GM23338 (cell line): ENCODE measurements around the gene BICC1. TPM values are rescaled to one million over a fixed set of nuclear protein-coding genes. Genes with fewer than 3 reads are reported as not detected.

Experiments used
- ATAC-seq: fragments of 200-7000 bp; cut with Tn5 transposase; 3 replicates; pipeline ENCODE4 v1.9.1; 2020
- DNase-seq: peaks from one replicate; pipeline ENCODE4 v3.0.0-alpha.2; 2015; ENCODE audit warnings: low spot score
- H2AFZ ChIP-seq: fragments of 200-600 bp; sonication (generic); 2 replicates; pipeline ENCODE4 v1.8.0; 2016; ENCODE audit warnings: antibody characterized with exemption, mild to moderate bottlenecking, moderate library complexity
- H3F3A ChIP-seq: fragments of 200-600 bp; sonication (generic); replicated peaks from 2 replicates; pipeline ENCODE4 v1.8.0; 2017; ENCODE audit warnings: antibody characterized with exemption, mixed run types, low read depth
- H3K27ac ChIP-seq: fragments of 200-600 bp; sonication (generic); 2 replicates; pipeline ENCODE4 v1.6.1; 2016; ENCODE audit warnings: low read depth
- H3K27me3 ChIP-seq: fragments of 200-600 bp; sonication (generic); 2 replicates; pipeline ENCODE4 v1.8.0; 2016; ENCODE audit warnings: mild to moderate bottlenecking, mixed run types, moderate library complexity; ENCODE audit not compliant: insufficient read depth
- H3K36me3 ChIP-seq: fragments of 200-600 bp; sonication (generic); 2 replicates; pipeline ENCODE4 v1.8.0; 2016; ENCODE audit warnings: mild to moderate bottlenecking; ENCODE audit not compliant: insufficient read depth
- H3K4me1 ChIP-seq: fragments of 200-600 bp; sonication (generic); 2 replicates; pipeline ENCODE4 v1.8.0; 2016; ENCODE audit warnings: mild to moderate bottlenecking, moderate library complexity; ENCODE audit not compliant: insufficient read depth
- H3K4me2 ChIP-seq: fragments of 200-600 bp; sonication (generic); 2 replicates; pipeline ENCODE4 v1.7.1; 2017; ENCODE audit warnings: mixed run types
- H3K4me3 ChIP-seq: fragments of 200-600 bp; sonication (generic); 2 replicates; pipeline ENCODE4 v1.6.1; 2016; ENCODE audit warnings: mixed run types
- H3K79me2 ChIP-seq: fragments of 200-600 bp; sonication (generic); replicated peaks from 2 replicates; pipeline ENCODE4 v1.8.0; 2017; ENCODE audit warnings: mild to moderate bottlenecking; ENCODE audit not compliant: insufficient read depth
- H3K9me2 ChIP-seq: fragments of 200-600 bp; sonication (generic); 2 replicates; pipeline ENCODE4 v1.8.0; 2017; ENCODE audit not compliant: insufficient read depth
- H4K20me1 ChIP-seq: fragments of 200-600 bp; sonication (generic); replicated peaks from 2 replicates; pipeline ENCODE4 v1.8.0; 2017; ENCODE audit warnings: mild to moderate bottlenecking; ENCODE audit not compliant: insufficient read depth
- H3K27ac Mint-ChIP-seq: 2 replicates; pipeline ENCODE4 v1.8.0; 2020; ENCODE audit warnings: inconsistent platforms, mild to moderate bottlenecking, moderate library complexity, mixed read lengths
- H3K27me3 Mint-ChIP-seq: 3 replicates; pipeline ENCODE4 v1.8.0; 2022; ENCODE audit warnings: low read depth, mild to moderate bottlenecking, moderate library complexity, mixed read lengths, inconsistent platforms; ENCODE audit not compliant: insufficient read depth, poor library complexity
- H3K36me3 Mint-ChIP-seq: 3 replicates; pipeline ENCODE4 v1.8.0; 2021; ENCODE audit warnings: low read depth, mild to moderate bottlenecking, inconsistent platforms, moderate library complexity, mixed read lengths
- H3K4me1 Mint-ChIP-seq: 3 replicates; pipeline ENCODE4 v1.8.0; 2020; ENCODE audit warnings: mild to moderate bottlenecking, inconsistent platforms, mixed read lengths
- H3K4me3 Mint-ChIP-seq: 3 replicates; pipeline ENCODE4 v1.8.0; 2021; ENCODE audit warnings: moderate library complexity, mild to moderate bottlenecking, inconsistent platforms, mixed read lengths
- H3K9me3 Mint-ChIP-seq: 3 replicates; pipeline ENCODE4 v1.8.0; 2020; ENCODE audit warnings: moderate library complexity, mild to moderate bottlenecking, inconsistent platforms, mixed read lengths
- CREB1 ChIP-seq: fragments of 250-450 bp; sonication (Bioruptor Pico); IDR thresholded peaks from 2 replicates; pipeline ENCODE4 v1.5.0; 2020; ENCODE audit warnings: low read depth, mild to moderate bottlenecking, moderate library complexity
- EZH2 ChIP-seq: fragments of 200-600 bp; sonication (generic); IDR thresholded peaks from one replicate; pipeline ENCODE4 v1.8.0; 2017; ENCODE audit warnings: antibody characterized with exemption, mild to moderate bottlenecking, low read depth; ENCODE audit not compliant: unreplicated experiment
- EZH2phosphoT487 ChIP-seq: fragments of 200-600 bp; sonication (generic); IDR thresholded peaks from one replicate; pipeline ENCODE4 v1.8.1; 2018; ENCODE audit warnings: antibody characterized with exemption; ENCODE audit not compliant: unreplicated experiment
- JUNB ChIP-seq: IDR thresholded peaks from one replicate; pipeline ENCODE4 v1.6.1; 2016; ENCODE audit warnings: antibody characterized with exemption; ENCODE audit not compliant: unreplicated experiment
- NANOG ChIP-seq: IDR thresholded peaks from 2 replicates; pipeline ENCODE4 v1.6.1; 2016; ENCODE audit warnings: antibody characterized with exemption, borderline replicate concordance
- POLR2AphosphoS5 ChIP-seq: IDR thresholded peaks from 2 replicates; pipeline ENCODE4 v1.6.1; 2016; ENCODE audit warnings: antibody characterized with exemption, low read depth
- STAT1 ChIP-seq: IDR thresholded peaks from one replicate; pipeline ENCODE4 v1.6.1; 2016; ENCODE audit warnings: antibody characterized with exemption; ENCODE audit not compliant: unreplicated experiment
- ZNF114 ChIP-seq: fragments of 250-450 bp; sonication (Bioruptor Pico); IDR thresholded peaks from 2 replicates; pipeline ENCODE4 v1.5.0; 2020; ENCODE audit warnings: mild to moderate bottlenecking, moderate library complexity
- ZNF331 ChIP-seq: fragments of 250-450 bp; sonication (Bioruptor Pico); IDR thresholded peaks from 2 replicates; pipeline ENCODE4 v1.5.0; 2020; ENCODE audit warnings: low read depth, mild to moderate bottlenecking, moderate library complexity
- polyA plus RNA-seq: library from polyadenylated mRNA; unstranded; fragments of >200 nt; fragmentation: Nextera tagmentation; extraction: Ambion mirVana; gene quantifications from 2 replicates; pipeline ENCODE4 v1.2.1, GENCODE V29; 2016
- total RNA-seq: library from RNA; depleted of rRNA; stranded (reverse); fragments of >200 nt; shearing (Covaris generic); gene quantifications from 2 replicates; pipeline ENCODE4 v1.2.3, GENCODE V29; 2014
- TF ChIP-seq, protein P1 (sequence below): fragments of 250-450 bp; sonication (Bioruptor Pico); IDR thresholded peaks from 2 replicates; pipeline ENCODE4 v1.5.0; 2020; ENCODE audit warnings: mild to moderate bottlenecking, moderate library complexity
- TF ChIP-seq, protein P2 (sequence below), 2 experiments: fragments of 200-600 bp in 1 of 2; sonication (generic) in 1 of 2; conservative IDR thresholded peaks; 2 replicates each; pipeline versions ENCODE4 v1.5.1 to v1.6.1; 2016 to 2017; ENCODE audit warnings: antibody characterized with exemption in 2 of 2, low read depth in 2 of 2, mild to moderate bottlenecking in 2 of 2, moderate library complexity in 1 of 2
- TF ChIP-seq, protein P3 (sequence below): IDR thresholded peaks from 2 replicates; pipeline ENCODE4 v1.6.1; 2016; ENCODE audit warnings: antibody characterized with exemption
- TF ChIP-seq, protein P4 (sequence below): IDR thresholded peaks from one replicate; pipeline ENCODE4 v1.6.1; 2018; ENCODE audit warnings: antibody characterized with exemption; ENCODE audit not compliant: unreplicated experiment

The BICC1 gene
- total and polyA plus RNA-seq, 2 experiments from 2014 or later, result 1.3 to 2.2 TPM

DNA sequence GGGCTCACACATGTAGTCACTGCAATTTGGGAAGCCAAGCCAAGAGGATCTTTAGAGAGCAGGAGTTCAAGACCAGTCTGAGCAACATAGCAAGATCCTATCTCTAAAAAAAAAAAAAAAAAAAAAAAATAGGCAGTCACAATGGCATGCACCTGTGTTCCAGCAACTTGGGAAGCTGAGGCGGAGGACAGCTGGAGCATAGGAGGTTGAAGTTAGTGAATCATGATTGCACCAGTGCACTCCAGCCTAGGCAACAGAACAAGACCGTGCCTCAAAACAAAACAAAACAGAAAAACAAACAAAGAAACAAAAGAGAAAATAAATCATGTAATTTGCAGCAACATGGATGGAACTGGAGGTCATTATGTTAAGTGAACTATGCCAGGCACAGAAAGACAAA is 33.6 kb upstream of the BICC1 start:
- Histone ChIP-seq H3K27me3 (no peaks in the 10 kb centered on the region), H3F3A (no peaks in the 10 kb centered on the region), H2AFZ (no peak overlapping the region), H3K4me3 (no peak overlapping the region), H3K4me1 (peaks cover 24% of the 10 kb centered on the region), H3K9me2 (no peaks in the 10 kb centered on the region), H3K36me3 (no peaks in the 10 kb centered on the region), H3K27ac (no peak overlapping the region), H3K4me2 (no peak overlapping the region), H4K20me1 (no peaks in the 10 kb centered on the region), H3K79me2 (no peaks in the 10 kb centered on the region)
- no peak for ATAC-seq
- Mint-ChIP-seq H3K9me3 (no peaks in the 10 kb centered on the region), H3K27me3 (no peaks in the 10 kb centered on the region), H3K36me3 (no peaks in the 10 kb centered on the region), H3K27ac (no peak overlapping the region), H3K4me1 (peaks cover 28% of the 10 kb centered on the region), H3K4me3 (no peak overlapping the region)
- TF ChIP-seq, protein P1, sequence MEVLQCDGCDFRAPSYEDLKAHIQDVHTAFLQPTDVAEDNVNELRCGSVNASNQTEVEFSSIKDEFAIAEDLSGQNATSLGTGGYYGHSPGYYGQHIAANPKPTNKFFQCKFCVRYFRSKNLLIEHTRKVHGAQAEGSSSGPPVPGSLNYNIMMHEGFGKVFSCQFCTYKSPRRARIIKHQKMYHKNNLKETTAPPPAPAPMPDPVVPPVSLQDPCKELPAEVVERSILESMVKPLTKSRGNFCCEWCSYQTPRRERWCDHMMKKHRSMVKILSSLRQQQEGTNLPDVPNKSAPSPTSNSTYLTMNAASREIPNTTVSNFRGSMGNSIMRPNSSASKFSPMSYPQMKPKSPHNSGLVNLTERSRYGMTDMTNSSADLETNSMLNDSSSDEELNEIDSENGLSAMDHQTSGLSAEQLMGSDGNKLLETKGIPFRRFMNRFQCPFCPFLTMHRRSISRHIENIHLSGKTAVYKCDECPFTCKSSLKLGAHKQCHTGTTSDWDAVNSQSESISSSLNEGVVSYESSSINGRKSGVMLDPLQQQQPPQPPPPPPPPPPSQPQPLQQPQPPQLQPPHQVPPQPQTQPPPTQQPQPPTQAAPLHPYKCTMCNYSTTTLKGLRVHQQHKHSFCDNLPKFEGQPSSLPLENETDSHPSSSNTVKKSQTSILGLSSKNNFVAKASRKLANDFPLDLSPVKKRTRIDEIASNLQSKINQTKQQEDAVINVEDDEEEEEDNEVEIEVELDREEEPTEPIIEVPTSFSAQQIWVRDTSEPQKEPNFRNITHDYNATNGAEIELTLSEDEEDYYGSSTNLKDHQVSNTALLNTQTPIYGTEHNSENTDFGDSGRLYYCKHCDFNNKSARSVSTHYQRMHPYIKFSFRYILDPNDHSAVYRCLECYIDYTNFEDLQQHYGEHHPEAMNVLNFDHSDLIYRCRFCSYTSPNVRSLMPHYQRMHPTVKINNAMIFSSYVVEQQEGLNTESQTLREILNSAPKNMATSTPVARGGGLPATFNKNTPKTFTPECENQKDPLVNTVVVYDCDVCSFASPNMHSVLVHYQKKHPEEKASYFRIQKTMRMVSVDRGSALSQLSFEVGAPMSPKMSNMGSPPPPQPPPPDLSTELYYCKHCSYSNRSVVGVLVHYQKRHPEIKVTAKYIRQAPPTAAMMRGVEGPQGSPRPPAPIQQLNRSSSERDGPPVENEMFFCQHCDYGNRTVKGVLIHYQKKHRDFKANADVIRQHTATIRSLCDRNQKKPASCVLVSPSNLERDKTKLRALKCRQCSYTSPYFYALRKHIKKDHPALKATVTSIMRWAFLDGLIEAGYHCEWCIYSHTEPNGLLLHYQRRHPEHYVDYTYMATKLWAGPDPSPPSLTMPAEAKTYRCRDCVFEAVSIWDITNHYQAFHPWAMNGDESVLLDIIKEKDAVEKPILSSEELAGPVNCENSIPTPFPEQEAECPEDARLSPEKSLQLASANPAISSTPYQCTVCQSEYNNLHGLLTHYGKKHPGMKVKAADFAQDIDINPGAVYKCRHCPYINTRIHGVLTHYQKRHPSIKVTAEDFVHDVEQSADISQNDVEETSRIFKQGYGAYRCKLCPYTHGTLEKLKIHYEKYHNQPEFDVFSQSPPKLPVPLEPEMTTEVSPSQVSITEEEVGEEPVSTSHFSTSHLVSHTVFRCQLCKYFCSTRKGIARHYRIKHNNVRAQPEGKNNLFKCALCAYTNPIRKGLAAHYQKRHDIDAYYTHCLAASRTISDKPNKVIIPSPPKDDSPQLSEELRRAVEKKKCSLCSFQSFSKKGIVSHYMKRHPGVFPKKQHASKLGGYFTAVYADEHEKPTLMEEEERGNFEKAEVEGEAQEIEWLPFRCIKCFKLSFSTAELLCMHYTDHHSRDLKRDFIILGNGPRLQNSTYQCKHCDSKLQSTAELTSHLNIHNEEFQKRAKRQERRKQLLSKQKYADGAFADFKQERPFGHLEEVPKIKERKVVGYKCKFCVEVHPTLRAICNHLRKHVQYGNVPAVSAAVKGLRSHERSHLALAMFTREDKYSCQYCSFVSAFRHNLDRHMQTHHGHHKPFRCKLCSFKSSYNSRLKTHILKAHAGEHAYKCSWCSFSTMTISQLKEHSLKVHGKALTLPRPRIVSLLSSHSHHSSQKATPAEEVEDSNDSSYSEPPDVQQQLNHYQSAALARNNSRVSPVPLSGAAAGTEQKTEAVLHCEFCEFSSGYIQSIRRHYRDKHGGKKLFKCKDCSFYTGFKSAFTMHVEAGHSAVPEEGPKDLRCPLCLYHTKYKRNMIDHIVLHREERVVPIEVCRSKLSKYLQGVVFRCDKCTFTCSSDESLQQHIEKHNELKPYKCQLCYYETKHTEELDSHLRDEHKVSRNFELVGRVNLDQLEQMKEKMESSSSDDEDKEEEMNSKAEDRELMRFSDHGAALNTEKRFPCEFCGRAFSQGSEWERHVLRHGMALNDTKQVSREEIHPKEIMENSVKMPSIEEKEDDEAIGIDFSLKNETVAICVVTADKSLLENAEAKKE (CRISPR knock-in tag), result no peak
- no peak for TF ChIP-seq POLR2AphosphoS5
- no peak for TF ChIP-seq ZNF114 (CRISPR knock-in tag)
- TF ChIP-seq NANOG, result no peak
- TF ChIP-seq ZNF331 (CRISPR knock-in tag), result no peak
- TF ChIP-seq, protein P2, sequence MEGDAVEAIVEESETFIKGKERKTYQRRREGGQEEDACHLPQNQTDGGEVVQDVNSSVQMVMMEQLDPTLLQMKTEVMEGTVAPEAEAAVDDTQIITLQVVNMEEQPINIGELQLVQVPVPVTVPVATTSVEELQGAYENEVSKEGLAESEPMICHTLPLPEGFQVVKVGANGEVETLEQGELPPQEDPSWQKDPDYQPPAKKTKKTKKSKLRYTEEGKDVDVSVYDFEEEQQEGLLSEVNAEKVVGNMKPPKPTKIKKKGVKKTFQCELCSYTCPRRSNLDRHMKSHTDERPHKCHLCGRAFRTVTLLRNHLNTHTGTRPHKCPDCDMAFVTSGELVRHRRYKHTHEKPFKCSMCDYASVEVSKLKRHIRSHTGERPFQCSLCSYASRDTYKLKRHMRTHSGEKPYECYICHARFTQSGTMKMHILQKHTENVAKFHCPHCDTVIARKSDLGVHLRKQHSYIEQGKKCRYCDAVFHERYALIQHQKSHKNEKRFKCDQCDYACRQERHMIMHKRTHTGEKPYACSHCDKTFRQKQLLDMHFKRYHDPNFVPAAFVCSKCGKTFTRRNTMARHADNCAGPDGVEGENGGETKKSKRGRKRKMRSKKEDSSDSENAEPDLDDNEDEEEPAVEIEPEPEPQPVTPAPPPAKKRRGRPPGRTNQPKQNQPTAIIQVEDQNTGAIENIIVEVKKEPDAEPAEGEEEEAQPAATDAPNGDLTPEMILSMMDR (conservative IDR thresholded peaks at IDR 0.05; ENCODE audit: low read depth in 2 of 2), result no peak
- TF ChIP-seq, protein P3, sequence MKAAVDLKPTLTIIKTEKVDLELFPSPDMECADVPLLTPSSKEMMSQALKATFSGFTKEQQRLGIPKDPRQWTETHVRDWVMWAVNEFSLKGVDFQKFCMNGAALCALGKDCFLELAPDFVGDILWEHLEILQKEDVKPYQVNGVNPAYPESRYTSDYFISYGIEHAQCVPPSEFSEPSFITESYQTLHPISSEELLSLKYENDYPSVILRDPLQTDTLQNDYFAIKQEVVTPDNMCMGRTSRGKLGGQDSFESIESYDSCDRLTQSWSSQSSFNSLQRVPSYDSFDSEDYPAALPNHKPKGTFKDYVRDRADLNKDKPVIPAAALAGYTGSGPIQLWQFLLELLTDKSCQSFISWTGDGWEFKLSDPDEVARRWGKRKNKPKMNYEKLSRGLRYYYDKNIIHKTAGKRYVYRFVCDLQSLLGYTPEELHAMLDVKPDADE, result no peak
- TF ChIP-seq EZH2, result no peak
- no peak for TF ChIP-seq CREB1 (CRISPR knock-in tag)
- TF ChIP-seq STAT1, result no peak
- no peak for TF ChIP-seq EZH2phosphoT487
- TF ChIP-seq JUNB, result no peak
- TF ChIP-seq, protein P4, sequence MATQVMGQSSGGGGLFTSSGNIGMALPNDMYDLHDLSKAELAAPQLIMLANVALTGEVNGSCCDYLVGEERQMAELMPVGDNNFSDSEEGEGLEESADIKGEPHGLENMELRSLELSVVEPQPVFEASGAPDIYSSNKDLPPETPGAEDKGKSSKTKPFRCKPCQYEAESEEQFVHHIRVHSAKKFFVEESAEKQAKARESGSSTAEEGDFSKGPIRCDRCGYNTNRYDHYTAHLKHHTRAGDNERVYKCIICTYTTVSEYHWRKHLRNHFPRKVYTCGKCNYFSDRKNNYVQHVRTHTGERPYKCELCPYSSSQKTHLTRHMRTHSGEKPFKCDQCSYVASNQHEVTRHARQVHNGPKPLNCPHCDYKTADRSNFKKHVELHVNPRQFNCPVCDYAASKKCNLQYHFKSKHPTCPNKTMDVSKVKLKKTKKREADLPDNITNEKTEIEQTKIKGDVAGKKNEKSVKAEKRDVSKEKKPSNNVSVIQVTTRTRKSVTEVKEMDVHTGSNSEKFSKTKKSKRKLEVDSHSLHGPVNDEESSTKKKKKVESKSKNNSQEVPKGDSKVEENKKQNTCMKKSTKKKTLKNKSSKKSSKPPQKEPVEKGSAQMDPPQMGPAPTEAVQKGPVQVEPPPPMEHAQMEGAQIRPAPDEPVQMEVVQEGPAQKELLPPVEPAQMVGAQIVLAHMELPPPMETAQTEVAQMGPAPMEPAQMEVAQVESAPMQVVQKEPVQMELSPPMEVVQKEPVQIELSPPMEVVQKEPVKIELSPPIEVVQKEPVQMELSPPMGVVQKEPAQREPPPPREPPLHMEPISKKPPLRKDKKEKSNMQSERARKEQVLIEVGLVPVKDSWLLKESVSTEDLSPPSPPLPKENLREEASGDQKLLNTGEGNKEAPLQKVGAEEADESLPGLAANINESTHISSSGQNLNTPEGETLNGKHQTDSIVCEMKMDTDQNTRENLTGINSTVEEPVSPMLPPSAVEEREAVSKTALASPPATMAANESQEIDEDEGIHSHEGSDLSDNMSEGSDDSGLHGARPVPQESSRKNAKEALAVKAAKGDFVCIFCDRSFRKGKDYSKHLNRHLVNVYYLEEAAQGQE, result no peak
- no peak for DNase-seq
